Testis (tissue), 5 donors: ENCODE results near the gene ESPN. TPM values are rescaled to one million over a fixed set of nuclear protein-coding genes. Genes with fewer than 3 reads are reported as not detected.

ENCODE experiments used
- DNase-seq: peaks from one replicate; pipeline ENCODE4 v3.0.0-alpha.2; 2019
- H3K27ac ChIP-seq, 2 donors: fragments of 200-600 bp; sonication (generic); one replicate each; pipeline ENCODE4 v1.5.1; 2019
- H3K27me3 ChIP-seq: fragments of 200-600 bp; sonication (generic); one replicate; pipeline ENCODE4 v1.5.1; 2019
- H3K36me3 ChIP-seq: fragments of 200-600 bp; sonication (generic); one replicate; pipeline ENCODE4 v1.5.1; 2017; ENCODE audit warnings: low read depth; ENCODE audit errors: missing control alignments
- H3K4me1 ChIP-seq: fragments of 200-600 bp; sonication (generic); one replicate; pipeline ENCODE4 v1.5.1; 2019
- H3K4me3 ChIP-seq, 2 donors: fragments of 200-600 bp; sonication (generic); one replicate each; pipeline ENCODE4 v1.5.1; 2017 to 2019
- H3K9me3 ChIP-seq: fragments of 200-600 bp; sonication (generic); one replicate; pipeline ENCODE4 v1.5.1; 2017
- POLR2A ChIP-seq: fragments of 450-650 bp; IDR thresholded peaks from one replicate; pipeline ENCODE4 v1.6.1; 2017; ENCODE audit warnings: antibody characterized with exemption, mild to moderate bottlenecking, moderate library complexity
- WGBS, 2 donors: methylation state at CpG; one replicate each; pipeline ENCODE4 v1.1.5; 2018; 5-methylcytosine and 5-hydroxymethylcytosine counted together
- intact Hi-C: fragments of 100-400 bp; cut with DNase I; formaldehyde crosslinking; loops from one replicate; pipeline ENCODE4 v1.15.1; 2023; ENCODE audit warnings: low total_unique reads
- long read RNA-seq, 2 donors: transcript quantifications; one replicate each; lab custom pipeline, GENCODE V29; 2026
- polyA plus RNA-seq: library from polyadenylated mRNA; stranded (reverse); fragments of 350-450 nt; fragmentation: Illumina TruSeq; extraction: RNeasy Lipid Tissue Mini Kit (QIAGEN cat#74804); gene quantifications from one replicate; pipeline ENCODE4 v1.2.3, GENCODE V29; 2014; ENCODE audit warnings: low read depth, low replicate concordance; ENCODE audit not compliant: insufficient read depth
- total RNA-seq, 2 donors: library from RNA; depleted of rRNA; stranded (reverse); fragments of >200 nt; gene quantifications; one replicate each; pipeline ENCODE4 v1.2.3, GENCODE V29; 2016
- TF ChIP-seq, protein P1 (sequence below), 3 experiments: fragments of 450-650 bp in 2 of 3; fragments of 200-600 bp in 1 of 3; sonication (generic) in 1 of 3; IDR thresholded peaks; one replicate each; pipeline ENCODE4 v1.5.1; 2016 to 2019; ENCODE audit warnings: antibody characterized with exemption in 3 of 3, mild to moderate bottlenecking in 2 of 3, moderate library complexity in 1 of 3

The ESPN gene
- 100 to 1,000 TPM; 396 to 404 TPM for total RNA-seq
- polyA plus RNA-seq: 270 TPM
- long read RNA-seq, donor 1: 0 reads
- long read RNA-seq, donor 2: 0 reads

DNA sequence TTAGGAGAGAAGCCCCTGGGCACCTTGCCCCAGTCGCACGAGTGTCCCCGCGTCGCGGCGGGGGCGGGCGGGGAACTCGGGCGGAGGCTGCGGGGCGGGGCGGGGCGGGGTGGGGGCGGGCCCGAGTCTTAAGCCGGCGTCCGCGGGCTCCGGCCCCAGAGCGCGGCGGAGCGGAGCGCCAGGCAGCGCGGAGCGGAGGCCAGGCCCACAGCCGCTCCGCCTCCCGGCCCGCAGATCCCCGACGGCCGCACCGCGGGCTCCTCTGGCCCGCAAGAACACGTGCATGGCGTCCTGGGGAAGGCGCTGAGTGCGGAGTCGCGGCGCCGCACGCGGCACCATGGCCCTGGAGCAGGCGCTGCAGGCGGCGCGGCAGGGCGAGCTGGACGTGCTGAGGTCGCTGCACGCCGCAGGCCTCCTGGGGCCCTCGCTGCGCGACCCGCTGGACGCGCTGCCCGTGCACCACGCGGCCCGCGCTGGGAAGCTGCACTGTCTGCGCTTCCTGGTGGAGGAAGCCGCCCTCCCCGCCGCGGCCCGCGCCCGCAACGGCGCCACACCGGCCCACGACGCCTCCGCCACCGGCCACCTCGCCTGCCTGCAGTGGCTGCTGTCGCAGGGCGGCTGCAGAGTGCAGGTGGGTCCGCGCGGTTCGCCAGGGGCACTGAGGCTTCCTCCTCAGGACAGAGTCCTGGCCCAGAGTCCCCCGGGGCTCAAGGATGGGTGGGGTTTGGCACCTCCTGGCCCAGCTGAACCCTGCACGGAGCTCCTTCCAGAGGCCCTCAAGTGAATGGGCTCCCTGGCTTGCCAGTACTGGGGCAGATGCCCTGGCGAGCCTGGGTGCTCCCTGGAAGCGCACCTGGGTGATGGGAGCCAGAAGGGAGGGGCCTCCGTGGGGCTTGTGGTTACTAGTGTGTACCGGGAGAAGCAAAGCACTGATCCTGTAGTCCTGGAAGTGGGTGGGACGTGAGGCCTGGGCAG lies at the start of gene ESPN:
Gene ESPN (plus strand): TSS at position 158 of the 975 bp plus-strand sequence. CDS start 180 bp downstream, at position 338.
- Histone ChIP-seq H3K4me3 (peak within 1 kb of the TSS; percentile 45 to 56), H3K9me3 (no peaks in the 10 kb centered on the region), H3K4me1 (peaks cover 25% of the 10 kb centered on the region), H3K36me3 (no peaks in the 10 kb centered on the region), H3K27me3 (no peaks in the 10 kb centered on the region), H3K27ac (no peak within 1 kb of the TSS)
- WGBS, 2 donors: 11 to 47% methylated on average over 3 to 17 of the region's 99 CpGs
- intact Hi-C loops: no loop called here
- no peak for DNase-seq
- TF ChIP-seq POLR2A: no peak
- TF ChIP-seq, protein P1, sequence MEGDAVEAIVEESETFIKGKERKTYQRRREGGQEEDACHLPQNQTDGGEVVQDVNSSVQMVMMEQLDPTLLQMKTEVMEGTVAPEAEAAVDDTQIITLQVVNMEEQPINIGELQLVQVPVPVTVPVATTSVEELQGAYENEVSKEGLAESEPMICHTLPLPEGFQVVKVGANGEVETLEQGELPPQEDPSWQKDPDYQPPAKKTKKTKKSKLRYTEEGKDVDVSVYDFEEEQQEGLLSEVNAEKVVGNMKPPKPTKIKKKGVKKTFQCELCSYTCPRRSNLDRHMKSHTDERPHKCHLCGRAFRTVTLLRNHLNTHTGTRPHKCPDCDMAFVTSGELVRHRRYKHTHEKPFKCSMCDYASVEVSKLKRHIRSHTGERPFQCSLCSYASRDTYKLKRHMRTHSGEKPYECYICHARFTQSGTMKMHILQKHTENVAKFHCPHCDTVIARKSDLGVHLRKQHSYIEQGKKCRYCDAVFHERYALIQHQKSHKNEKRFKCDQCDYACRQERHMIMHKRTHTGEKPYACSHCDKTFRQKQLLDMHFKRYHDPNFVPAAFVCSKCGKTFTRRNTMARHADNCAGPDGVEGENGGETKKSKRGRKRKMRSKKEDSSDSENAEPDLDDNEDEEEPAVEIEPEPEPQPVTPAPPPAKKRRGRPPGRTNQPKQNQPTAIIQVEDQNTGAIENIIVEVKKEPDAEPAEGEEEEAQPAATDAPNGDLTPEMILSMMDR (IDR thresholded peaks at IDR 0.05): no peak

DNA sequence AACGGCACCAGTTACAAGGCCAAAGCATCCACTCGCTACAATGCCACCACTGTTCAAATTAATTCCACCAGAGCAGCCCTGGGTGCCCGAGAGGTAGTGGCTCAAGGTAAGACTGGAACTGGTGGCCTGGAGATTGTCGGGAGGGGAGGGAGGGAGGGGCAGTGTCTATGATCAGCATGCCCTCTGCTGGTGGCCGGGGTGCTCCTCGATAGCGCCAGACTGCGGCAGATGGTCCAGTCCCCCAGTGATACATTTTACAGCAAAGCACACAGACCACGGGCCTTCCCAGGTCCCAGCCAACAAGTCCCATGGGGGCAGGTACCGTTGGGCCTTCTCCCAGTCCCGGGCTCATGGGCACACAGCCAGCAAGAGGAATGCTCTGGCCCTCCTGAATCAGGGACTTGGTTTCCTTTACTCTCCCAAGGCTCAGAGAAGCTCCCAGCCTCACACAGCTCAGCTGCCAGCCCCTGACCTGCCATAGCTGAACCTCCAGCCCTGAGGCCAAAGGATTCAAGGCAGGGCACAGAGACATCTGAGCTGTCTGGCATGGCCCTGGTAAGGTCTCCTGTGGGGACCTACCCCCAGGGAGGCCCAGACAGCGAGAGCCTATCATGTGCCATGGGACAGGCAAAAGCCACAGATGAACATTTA lies 46.4 kb upstream of the ESPN start:
- Histone ChIP-seq H3K4me3 (no peak overlapping the region), H3K4me1 (no peaks in the 10 kb centered on the region), H3K27ac (no peak overlapping the region), H3K27me3 (no peaks in the 10 kb centered on the region), H3K9me3 (no peaks in the 10 kb centered on the region), H3K36me3 (no peaks in the 10 kb centered on the region)
- WGBS, 2 donors: 74 to 85% methylated on average over 11 to 12 of the region's 12 CpGs
- no peak for TF ChIP-seq POLR2A
- TF ChIP-seq, protein P1 (IDR thresholded peaks at IDR 0.05): no peak
- no peak for DNase-seq
- intact Hi-C loops: no loop called here

DNA sequence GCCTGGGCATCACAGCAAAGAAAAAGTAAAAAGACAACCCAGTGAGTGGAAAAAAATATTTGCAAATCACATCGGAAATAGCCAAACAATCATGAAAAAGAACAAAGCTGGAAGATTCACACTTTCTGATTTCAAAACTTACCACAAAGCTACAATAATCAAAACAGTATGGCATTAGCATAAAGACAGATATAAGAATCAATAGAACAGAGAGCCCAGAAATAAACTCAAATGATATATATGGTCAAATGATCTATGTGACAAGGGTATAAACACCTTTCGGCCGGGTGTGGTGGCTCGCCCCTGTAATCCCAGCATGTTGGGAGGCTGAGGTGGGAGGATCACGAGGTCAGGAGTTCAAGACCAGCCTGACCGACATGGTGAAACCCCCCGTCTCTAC lies 44.5 kb upstream of the ESPN start:
- intact Hi-C loops: no loop called here
- 94 to 97% methylated on average over 7 of the region's 7 CpGs for WGBS, 2 donors
- Histone ChIP-seq H3K27ac (no peak overlapping the region), H3K4me1 (no peaks in the 10 kb centered on the region), H3K4me3 (no peak overlapping the region), H3K36me3 (no peaks in the 10 kb centered on the region), H3K9me3 (no peaks in the 10 kb centered on the region), H3K27me3 (no peaks in the 10 kb centered on the region)
- TF ChIP-seq, protein P1 (IDR thresholded peaks at IDR 0.05): no peak
- no peak for TF ChIP-seq POLR2A
- DNase-seq: no peak

DNA sequence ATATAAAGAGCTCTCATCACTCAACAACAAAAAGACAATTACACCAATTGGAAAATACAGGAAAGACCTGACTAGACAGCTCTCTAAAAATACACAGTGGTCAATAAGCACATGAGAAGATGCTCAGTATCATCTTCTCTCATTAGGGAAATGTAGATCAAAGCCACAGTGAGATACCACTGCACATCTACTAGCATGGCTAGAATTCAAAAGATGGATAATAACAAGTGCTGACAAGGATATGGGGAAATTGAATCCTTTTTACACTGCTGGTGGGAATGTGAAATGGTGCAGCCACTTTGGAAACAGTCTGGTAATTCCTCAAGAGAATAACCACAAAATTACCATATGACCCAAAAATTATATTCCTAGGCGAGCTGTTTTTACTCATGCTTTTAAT lies 40.4 kb upstream of the ESPN start:
- no peak overlapping the region for H3K4me3 ChIP-seq
- DNase-seq: no peak
- TF ChIP-seq, protein P1 (IDR thresholded peaks at IDR 0.05): no peak
- TF ChIP-seq POLR2A: no peak
- no peak overlapping the region for H3K27ac ChIP-seq
- intact Hi-C loops: no loop called here
- no peaks in the 10 kb centered on the region for H3K9me3 ChIP-seq
- H3K36me3 ChIP-seq: no peaks in the 10 kb centered on the region
- H3K4me1 ChIP-seq: peaks cover 4% of the 10 kb centered on the region
- H3K27me3 ChIP-seq: no peaks in the 10 kb centered on the region
- WGBS, 2 donors: 95 to 97% methylated on average over 1 of the region's 1 CpG
